ENCODE measurements around the gene SPZ1.

- TF ChIP-seq, protein P1, sequence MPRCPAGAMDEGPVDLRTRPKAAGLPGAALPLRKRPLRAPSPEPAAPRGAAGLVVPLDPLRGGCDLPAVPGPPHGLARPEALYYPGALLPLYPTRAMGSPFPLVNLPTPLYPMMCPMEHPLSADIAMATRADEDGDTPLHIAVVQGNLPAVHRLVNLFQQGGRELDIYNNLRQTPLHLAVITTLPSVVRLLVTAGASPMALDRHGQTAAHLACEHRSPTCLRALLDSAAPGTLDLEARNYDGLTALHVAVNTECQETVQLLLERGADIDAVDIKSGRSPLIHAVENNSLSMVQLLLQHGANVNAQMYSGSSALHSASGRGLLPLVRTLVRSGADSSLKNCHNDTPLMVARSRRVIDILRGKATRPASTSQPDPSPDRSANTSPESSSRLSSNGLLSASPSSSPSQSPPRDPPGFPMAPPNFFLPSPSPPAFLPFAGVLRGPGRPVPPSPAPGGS (CRISPR knock-in tag; IDR thresholded peaks at IDR 0.05) = no peak
- TF ChIP-seq PTBP1 (IDR thresholded peaks at IDR 0.05; ENCODE audit: low read depth, low read length, poor library complexity, severe bottlenecking) = no peak
- no peak for TF ChIP-seq ZNF777 (CRISPR knock-in tag; IDR thresholded peaks at IDR 0.05)
- TF ChIP-seq, protein P2, sequence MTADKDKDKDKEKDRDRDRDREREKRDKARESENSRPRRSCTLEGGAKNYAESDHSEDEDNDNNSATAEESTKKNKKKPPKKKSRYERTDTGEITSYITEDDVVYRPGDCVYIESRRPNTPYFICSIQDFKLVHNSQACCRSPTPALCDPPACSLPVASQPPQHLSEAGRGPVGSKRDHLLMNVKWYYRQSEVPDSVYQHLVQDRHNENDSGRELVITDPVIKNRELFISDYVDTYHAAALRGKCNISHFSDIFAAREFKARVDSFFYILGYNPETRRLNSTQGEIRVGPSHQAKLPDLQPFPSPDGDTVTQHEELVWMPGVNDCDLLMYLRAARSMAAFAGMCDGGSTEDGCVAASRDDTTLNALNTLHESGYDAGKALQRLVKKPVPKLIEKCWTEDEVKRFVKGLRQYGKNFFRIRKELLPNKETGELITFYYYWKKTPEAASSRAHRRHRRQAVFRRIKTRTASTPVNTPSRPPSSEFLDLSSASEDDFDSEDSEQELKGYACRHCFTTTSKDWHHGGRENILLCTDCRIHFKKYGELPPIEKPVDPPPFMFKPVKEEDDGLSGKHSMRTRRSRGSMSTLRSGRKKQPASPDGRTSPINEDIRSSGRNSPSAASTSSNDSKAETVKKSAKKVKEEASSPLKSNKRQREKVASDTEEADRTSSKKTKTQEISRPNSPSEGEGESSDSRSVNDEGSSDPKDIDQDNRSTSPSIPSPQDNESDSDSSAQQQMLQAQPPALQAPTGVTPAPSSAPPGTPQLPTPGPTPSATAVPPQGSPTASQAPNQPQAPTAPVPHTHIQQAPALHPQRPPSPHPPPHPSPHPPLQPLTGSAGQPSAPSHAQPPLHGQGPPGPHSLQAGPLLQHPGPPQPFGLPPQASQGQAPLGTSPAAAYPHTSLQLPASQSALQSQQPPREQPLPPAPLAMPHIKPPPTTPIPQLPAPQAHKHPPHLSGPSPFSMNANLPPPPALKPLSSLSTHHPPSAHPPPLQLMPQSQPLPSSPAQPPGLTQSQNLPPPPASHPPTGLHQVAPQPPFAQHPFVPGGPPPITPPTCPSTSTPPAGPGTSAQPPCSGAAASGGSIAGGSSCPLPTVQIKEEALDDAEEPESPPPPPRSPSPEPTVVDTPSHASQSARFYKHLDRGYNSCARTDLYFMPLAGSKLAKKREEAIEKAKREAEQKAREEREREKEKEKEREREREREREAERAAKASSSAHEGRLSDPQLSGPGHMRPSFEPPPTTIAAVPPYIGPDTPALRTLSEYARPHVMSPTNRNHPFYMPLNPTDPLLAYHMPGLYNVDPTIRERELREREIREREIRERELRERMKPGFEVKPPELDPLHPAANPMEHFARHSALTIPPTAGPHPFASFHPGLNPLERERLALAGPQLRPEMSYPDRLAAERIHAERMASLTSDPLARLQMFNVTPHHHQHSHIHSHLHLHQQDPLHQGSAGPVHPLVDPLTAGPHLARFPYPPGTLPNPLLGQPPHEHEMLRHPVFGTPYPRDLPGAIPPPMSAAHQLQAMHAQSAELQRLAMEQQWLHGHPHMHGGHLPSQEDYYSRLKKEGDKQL (CRISPR knock-in tag; IDR thresholded peaks at IDR 0.05; ENCODE audit: low read depth) = no peak
- TF ChIP-seq JUN (CRISPR knock-in tag; IDR thresholded peaks at IDR 0.05) = no peak
- no peak for TF ChIP-seq SP1 (IDR thresholded peaks at IDR 0.05)
- no peak for TF ChIP-seq SP1 (CRISPR knock-in tag; IDR thresholded peaks at IDR 0.05)
- TF ChIP-seq SSRP1 (CRISPR knock-in tag; IDR thresholded peaks at IDR 0.05) = no peak
- TF ChIP-seq ZNF670 (CRISPR knock-in tag; IDR thresholded peaks at IDR 0.05; ENCODE audit: borderline replicate concordance) = no peak
- no peak for TF ChIP-seq GTF2F1 (IDR thresholded peaks at IDR 0.05; ENCODE audit: low read length)
- no peak for TF ChIP-seq PBX2 (CRISPR knock-in tag; IDR thresholded peaks at IDR 0.05)
Measured at GRCh38 chr5:80276186-80276585, 43.6 kb upstream of the SPZ1 start.

All from HepG2 (cell line).